Measurements from ENCODE around the gene CGB3.

Gene CGB3

DNA sequence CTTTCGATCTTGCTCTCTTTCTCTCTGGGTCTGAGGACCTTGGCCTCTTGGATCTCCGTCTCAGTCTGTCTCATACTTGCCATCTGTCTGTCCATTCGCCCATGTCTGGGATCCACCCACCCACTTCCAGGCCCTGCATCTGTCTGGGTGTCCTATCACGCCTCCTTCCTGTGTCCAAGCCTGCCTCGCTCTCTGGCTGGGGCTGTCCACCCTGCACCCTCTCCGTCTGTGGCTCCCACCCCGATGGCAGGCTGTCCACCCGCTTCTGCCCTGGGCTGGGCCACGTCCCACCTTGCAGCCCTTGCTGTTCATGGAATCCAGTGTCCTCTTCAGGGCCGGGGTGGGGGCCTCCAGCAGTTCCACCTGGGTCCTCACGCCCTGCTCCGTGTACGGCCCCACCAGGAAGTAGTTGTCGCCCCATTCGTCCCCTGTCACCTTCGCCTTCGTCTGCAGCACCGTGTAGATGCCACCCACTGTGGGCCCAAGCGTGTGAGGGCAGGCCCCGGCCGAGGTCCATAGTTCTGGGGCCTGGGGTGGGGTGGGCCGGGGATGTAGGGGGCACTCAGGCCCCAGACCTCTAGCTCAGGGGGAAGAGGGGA lies 33.0 kb downstream of the CGB3 start:
- peaks cover 24% of the 10 kb centered on the region for H3K36me3 ChIP-seq (ENCODE audit: low read depth)
- H3K27ac ChIP-seq (ENCODE audit: poor library complexity, severe bottlenecking), result no peak overlapping the region
- H3K4me3 ChIP-seq (ENCODE audit: severe bottlenecking), result no peak overlapping the region
- TF ChIP-seq CTCF (IDR thresholded peaks at IDR 0.05; ENCODE audit: poor library complexity, severe bottlenecking), result no peak
- ATAC-seq (ENCODE audit: low read depth) (no peak), DNase-seq (ENCODE audit: low spot score) (no peak)
- peaks cover 7% of the 10 kb centered on the region for H3K4me1 ChIP-seq (ENCODE audit: insufficient read depth, poor library complexity, severe bottlenecking)
- H3K27me3 ChIP-seq (ENCODE audit: insufficient read depth, poor library complexity, severe bottlenecking), result no peaks in the 10 kb centered on the region
- no peaks in the 10 kb centered on the region for H3K9me3 ChIP-seq (ENCODE audit: severe bottlenecking)

- no peak for TF ChIP-seq CTCF (IDR thresholded peaks at IDR 0.05; ENCODE audit: poor library complexity, severe bottlenecking)
- Histone ChIP-seq H3K36me3 (ENCODE audit: low read depth) (peaks cover 30% of the 10 kb centered on the region), H3K4me3 (ENCODE audit: severe bottlenecking) (no peak overlapping the region), H3K4me1 (ENCODE audit: insufficient read depth, poor library complexity, severe bottlenecking) (peaks cover 7% of the 10 kb centered on the region), H3K27ac (ENCODE audit: poor library complexity, severe bottlenecking) (no peak overlapping the region), H3K27me3 (ENCODE audit: insufficient read depth, poor library complexity, severe bottlenecking) (no peaks in the 10 kb centered on the region), H3K9me3 (ENCODE audit: severe bottlenecking) (no peaks in the 10 kb centered on the region)
- no peak for ATAC-seq (ENCODE audit: low read depth)
- DNase-seq (ENCODE audit: low spot score), result no peak
These were observed 33.7 kb downstream of the CGB3 start for GRCh38 chr19:48990400-48990799.

GRCh38 chr19:48989701-48990291 lies 34.3 kb downstream of the CGB3 start:
- Histone ChIP-seq H3K36me3 (ENCODE audit: low read depth) (peaks cover 36% of the 10 kb centered on the region), H3K27me3 (ENCODE audit: insufficient read depth, poor library complexity, severe bottlenecking) (no peaks in the 10 kb centered on the region), H3K4me1 (ENCODE audit: insufficient read depth, poor library complexity, severe bottlenecking) (peaks cover 3% of the 10 kb centered on the region), H3K27ac (ENCODE audit: poor library complexity, severe bottlenecking) (no peak overlapping the region), H3K4me3 (ENCODE audit: severe bottlenecking) (no peak overlapping the region), H3K9me3 (ENCODE audit: severe bottlenecking) (no peaks in the 10 kb centered on the region)
- ATAC-seq (ENCODE audit: low read depth), result no peak
- no peak for TF ChIP-seq CTCF (IDR thresholded peaks at IDR 0.05; ENCODE audit: poor library complexity, severe bottlenecking)
- no peak for DNase-seq (ENCODE audit: low spot score)

GRCh38 chr19:48988860-48989259 lies 35.3 kb downstream of the CGB3 start:
- peaks cover 45% of the 10 kb centered on the region for H3K36me3 ChIP-seq (ENCODE audit: low read depth)
- ATAC-seq (ENCODE audit: low read depth) (no peak), DNase-seq (ENCODE audit: low spot score) (no peak)
- H3K4me3 ChIP-seq (ENCODE audit: severe bottlenecking), result no peak overlapping the region
- H3K9me3 ChIP-seq (ENCODE audit: severe bottlenecking), result no peaks in the 10 kb centered on the region
- H3K27me3 ChIP-seq (ENCODE audit: insufficient read depth, poor library complexity, severe bottlenecking), result no peaks in the 10 kb centered on the region
- TF ChIP-seq CTCF (IDR thresholded peaks at IDR 0.05; ENCODE audit: poor library complexity, severe bottlenecking), result no peak
- no peaks in the 10 kb centered on the region for H3K4me1 ChIP-seq (ENCODE audit: insufficient read depth, poor library complexity, severe bottlenecking)
- H3K27ac ChIP-seq (ENCODE audit: poor library complexity, severe bottlenecking), result no peak overlapping the region

- H3K36me3 ChIP-seq (ENCODE audit: low read depth), result peaks cover 51% of the 10 kb centered on the region
These were observed 35.8 kb downstream of the CGB3 start for GRCh38 chr19:48988286-48988685.

More at GRCh38 chr19:48988286-48988685, 35.8 kb downstream of the CGB3 start:
- no peak overlapping the region for H3K27ac ChIP-seq (ENCODE audit: poor library complexity, severe bottlenecking)
- no peak for ATAC-seq (ENCODE audit: low read depth)
- H3K27me3 ChIP-seq (ENCODE audit: insufficient read depth, poor library complexity, severe bottlenecking), result no peaks in the 10 kb centered on the region
- no peaks in the 10 kb centered on the region for H3K4me1 ChIP-seq (ENCODE audit: insufficient read depth, poor library complexity, severe bottlenecking)
- no peak for TF ChIP-seq CTCF (IDR thresholded peaks at IDR 0.05; ENCODE audit: poor library complexity, severe bottlenecking)
- no peaks in the 10 kb centered on the region for H3K9me3 ChIP-seq (ENCODE audit: severe bottlenecking)
- no peak overlapping the region for H3K4me3 ChIP-seq (ENCODE audit: severe bottlenecking)
- no peak for DNase-seq (ENCODE audit: low spot score)

Data from RWPE2 (cell line).